ENCODE measurements around the gene PDLIM4. TPM values are rescaled to one million over a fixed set of nuclear protein-coding genes. Genes with fewer than 3 reads are reported as not detected.

PDLIM4 gene
- total and polyA plus RNA-seq, 2 donors from 2014 or later: 31.6 to 47.0 TPM

DNA sequence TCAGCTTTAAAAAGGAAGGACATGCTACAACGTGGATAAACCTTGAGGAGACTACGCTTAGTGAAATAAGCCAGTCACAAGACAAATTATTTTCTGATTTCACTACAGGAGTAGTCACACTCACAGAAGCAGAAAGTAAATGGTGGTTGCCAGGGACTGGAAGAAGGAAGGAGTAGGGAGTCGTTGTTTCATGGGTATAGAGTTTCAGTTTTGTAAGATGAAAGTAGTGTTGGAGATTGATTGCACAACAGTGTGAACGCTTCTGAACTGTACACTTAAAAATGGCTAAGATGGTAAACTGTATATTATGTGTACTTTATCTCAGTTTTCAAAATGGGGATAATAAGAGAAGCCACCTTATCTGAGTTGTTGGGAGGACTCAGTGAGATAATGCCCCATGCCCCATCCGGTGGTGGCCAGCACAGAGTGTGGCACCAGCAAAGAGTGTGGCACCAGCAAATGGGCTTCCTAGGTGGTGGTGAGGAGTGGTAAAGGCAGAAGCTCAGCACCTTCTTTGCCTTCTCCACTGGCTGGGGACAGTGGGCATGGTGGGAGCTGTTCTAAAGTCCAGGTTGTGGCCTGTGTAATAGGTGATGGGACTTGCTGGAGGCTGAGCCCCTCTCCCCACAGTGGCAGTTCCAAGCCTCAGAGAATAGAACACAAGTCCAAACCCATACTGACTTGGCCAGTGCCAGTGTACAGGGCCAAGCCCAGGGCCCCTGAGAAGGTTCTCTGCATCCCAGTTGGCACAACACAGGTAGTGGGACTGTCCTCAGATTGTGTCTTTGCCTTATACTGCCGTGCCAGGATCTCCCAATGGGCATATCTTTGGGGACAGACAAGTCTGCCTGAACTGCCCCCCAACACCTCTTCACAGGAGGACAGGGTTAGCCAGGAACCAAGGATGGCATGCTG, 41.1 kb downstream of the PDLIM4 start:
- Histone ChIP-seq H3K4me1 (ENCODE audit: control insufficient read depth in 2 of 3, insufficient read depth in 2 of 3, low read depth in 1 of 3, low read length in 3 of 3) (peaks cover 0 to 22% (median 19%) of the 10 kb centered on the region in 3 donors), H3K4me3 (ENCODE audit: low read length in 3 of 3) (no peak overlapping the region), H3K9me3 (ENCODE audit: control insufficient read depth in 2 of 3, insufficient read depth in 1 of 3, low read length in 3 of 3) (no peaks in the 10 kb centered on the region), H3K36me3 (ENCODE audit: control insufficient read depth in 2 of 3, insufficient read depth in 3 of 3, low read length in 3 of 3) (no peaks in the 10 kb centered on the region), H3K27ac (ENCODE audit: low read depth in 2 of 2, low read length in 2 of 2) (no peak overlapping the region), H3K9ac (ENCODE audit: low read length in 3 of 3) (no peak overlapping the region), H3K27me3 (ENCODE audit: control insufficient read depth, insufficient read depth, low read length) (no peaks in the 10 kb centered on the region)
- FAIRE-seq (no peak), DNase-seq (peak in 1 of 5 donors; percentile 48)
- intact Hi-C loops (cut with DNase I): no loop called here
- TF ChIP-seq, protein P1, sequence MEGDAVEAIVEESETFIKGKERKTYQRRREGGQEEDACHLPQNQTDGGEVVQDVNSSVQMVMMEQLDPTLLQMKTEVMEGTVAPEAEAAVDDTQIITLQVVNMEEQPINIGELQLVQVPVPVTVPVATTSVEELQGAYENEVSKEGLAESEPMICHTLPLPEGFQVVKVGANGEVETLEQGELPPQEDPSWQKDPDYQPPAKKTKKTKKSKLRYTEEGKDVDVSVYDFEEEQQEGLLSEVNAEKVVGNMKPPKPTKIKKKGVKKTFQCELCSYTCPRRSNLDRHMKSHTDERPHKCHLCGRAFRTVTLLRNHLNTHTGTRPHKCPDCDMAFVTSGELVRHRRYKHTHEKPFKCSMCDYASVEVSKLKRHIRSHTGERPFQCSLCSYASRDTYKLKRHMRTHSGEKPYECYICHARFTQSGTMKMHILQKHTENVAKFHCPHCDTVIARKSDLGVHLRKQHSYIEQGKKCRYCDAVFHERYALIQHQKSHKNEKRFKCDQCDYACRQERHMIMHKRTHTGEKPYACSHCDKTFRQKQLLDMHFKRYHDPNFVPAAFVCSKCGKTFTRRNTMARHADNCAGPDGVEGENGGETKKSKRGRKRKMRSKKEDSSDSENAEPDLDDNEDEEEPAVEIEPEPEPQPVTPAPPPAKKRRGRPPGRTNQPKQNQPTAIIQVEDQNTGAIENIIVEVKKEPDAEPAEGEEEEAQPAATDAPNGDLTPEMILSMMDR (IDR thresholded peaks at IDR 0.05; ENCODE audit: borderline replicate concordance, extremely low read depth, insufficient read depth): no peak

DNA sequence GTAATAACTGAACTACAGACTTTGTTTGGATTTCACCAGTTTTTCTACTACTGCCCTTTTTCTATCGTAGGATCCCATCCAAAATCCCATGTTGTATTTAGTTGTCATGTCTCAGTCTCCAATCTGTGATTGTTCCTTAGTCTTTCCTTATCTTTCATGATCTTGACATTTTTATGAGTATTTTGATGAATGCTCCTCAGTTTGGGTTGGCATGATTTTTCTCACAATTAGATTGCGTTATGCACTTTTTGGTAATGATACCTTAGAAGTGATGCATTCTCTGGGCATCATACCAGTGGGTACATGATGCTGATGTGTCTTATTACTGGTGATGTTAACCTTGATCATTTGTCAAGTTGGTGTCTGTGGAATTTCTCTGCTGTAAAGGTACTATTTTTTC, 42.4 kb downstream of the PDLIM4 start:
- Histone ChIP-seq H3K27me3 (ENCODE audit: control insufficient read depth, insufficient read depth, low read length) (no peaks in the 10 kb centered on the region), H3K4me3 (ENCODE audit: low read length in 3 of 3) (no peak overlapping the region), H3K4me1 (ENCODE audit: control insufficient read depth in 2 of 3, insufficient read depth in 2 of 3, low read depth in 1 of 3, low read length in 3 of 3) (peaks cover 0 to 20% (median 19%) of the 10 kb centered on the region in 3 donors), H3K27ac (ENCODE audit: low read depth in 2 of 2, low read length in 2 of 2) (no peak overlapping the region), H3K36me3 (ENCODE audit: control insufficient read depth in 2 of 3, insufficient read depth in 3 of 3, low read length in 3 of 3) (no peaks in the 10 kb centered on the region), H3K9ac (ENCODE audit: low read length in 3 of 3) (no peak overlapping the region), H3K9me3 (ENCODE audit: control insufficient read depth in 2 of 3, insufficient read depth in 1 of 3, low read length in 3 of 3) (no peaks in the 10 kb centered on the region)
- FAIRE-seq (no peak), DNase-seq (no peak)
- TF ChIP-seq, protein P1 (IDR thresholded peaks at IDR 0.05; ENCODE audit: borderline replicate concordance, extremely low read depth, insufficient read depth): no peak
- intact Hi-C loops (cut with DNase I): no loop called here

DNA sequence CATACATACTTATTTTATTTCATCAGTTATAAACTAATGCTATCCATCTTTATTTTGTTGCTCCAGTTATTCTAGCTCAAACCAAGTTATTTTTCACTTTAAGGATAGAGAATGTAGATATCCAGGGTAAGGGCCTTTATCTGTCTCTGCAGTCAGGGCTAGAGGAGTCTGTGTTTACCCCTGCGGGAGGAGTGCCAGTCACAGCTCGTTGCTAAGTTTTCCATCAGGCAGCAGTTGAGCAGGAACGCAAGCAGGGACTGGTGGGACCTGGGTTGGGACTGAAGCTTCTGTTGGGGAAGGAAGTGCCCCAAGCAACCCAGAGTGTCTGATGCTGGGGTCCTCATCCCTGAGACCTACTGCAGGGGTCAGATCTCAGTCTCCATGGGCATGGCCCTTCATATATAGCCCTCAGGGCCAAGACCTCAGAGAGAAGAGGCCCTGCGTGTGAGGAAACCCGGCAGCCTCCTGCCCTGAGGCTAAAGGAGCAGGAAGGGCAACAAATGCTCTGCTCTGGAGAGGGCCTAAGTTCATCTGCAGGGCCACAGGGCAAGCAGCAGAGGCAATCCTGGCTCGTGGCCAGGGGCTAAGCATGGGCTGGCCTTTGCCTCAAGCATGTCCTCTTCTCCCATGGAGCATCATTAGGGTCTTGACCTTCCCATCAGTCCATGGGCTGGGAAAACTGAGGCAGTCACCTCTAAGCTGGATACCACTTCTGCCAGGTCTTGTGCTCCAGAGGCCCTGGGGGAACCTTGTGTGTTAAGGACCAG, 43.3 kb downstream of the PDLIM4 start:
- Histone ChIP-seq H3K4me1 (ENCODE audit: control insufficient read depth in 2 of 3, insufficient read depth in 2 of 3, low read depth in 1 of 3, low read length in 3 of 3) (peaks cover 0 to 19% (median 14%) of the 10 kb centered on the region in 3 donors), H3K9ac (ENCODE audit: low read length in 3 of 3) (no peak overlapping the region), H3K27ac (ENCODE audit: low read depth in 2 of 2, low read length in 2 of 2) (peak overlapping the region in 1 of 2 donors; percentile 54), H3K27me3 (ENCODE audit: control insufficient read depth, insufficient read depth, low read length) (no peaks in the 10 kb centered on the region), H3K4me3 (ENCODE audit: low read length in 3 of 3) (no peak overlapping the region), H3K36me3 (ENCODE audit: control insufficient read depth in 2 of 3, insufficient read depth in 3 of 3, low read length in 3 of 3) (no peaks in the 10 kb centered on the region), H3K9me3 (ENCODE audit: control insufficient read depth in 2 of 3, insufficient read depth in 1 of 3, low read length in 3 of 3) (no peaks in the 10 kb centered on the region)
- intact Hi-C loops (cut with DNase I): no loop called here
- FAIRE-seq (no peak), DNase-seq (no peak)
- TF ChIP-seq, protein P1 (IDR thresholded peaks at IDR 0.05; ENCODE audit: borderline replicate concordance, extremely low read depth, insufficient read depth): no peak

Measured in kidney (tissue), 14 donors.